Ascending aorta (tissue), 2 donors: ENCODE data around the gene HDAC9. TPM values are rescaled to one million over a fixed set of nuclear protein-coding genes. Genes with fewer than 3 reads are reported as not detected.
A peak's percentile ranks its signal among the peaks of the same experiment; 100 is the strongest.

Source experiments
- DNase-seq, 2 donors: peaks; one replicate each; pipeline ENCODE4 v3.0.0-alpha.2; 2019; ENCODE audit warnings: low spot score in 2 of 2
- H3K27ac ChIP-seq, 2 donors: fragments of 200-600 bp; sonication (generic); one replicate each; pipeline ENCODE4 v1.5.1; 2016 to 2017; ENCODE audit warnings: mild to moderate bottlenecking in 1 of 2
- H3K27me3 ChIP-seq: fragments of 200-600 bp; sonication (generic); one replicate; pipeline ENCODE4 v1.5.1; 2017
- H3K36me3 ChIP-seq, 2 donors: fragments of 200-600 bp; sonication (generic); one replicate each; pipeline ENCODE4 v1.5.1; 2016
- H3K4me1 ChIP-seq, 2 donors: fragments of 200-600 bp; sonication (generic); one replicate each; pipeline ENCODE4 v1.5.1; 2016 to 2017; ENCODE audit warnings: mild to moderate bottlenecking in 1 of 2
- H3K4me3 ChIP-seq, 2 donors: fragments of 200-600 bp; sonication (generic); one replicate each; pipeline ENCODE4 v1.5.1; 2016 to 2017; ENCODE audit warnings: mild to moderate bottlenecking in 1 of 2
- H3K9me3 ChIP-seq, 2 donors: fragments of 200-600 bp; sonication (generic); one replicate each; pipeline ENCODE4 v1.5.1; 2016
- CTCF ChIP-seq, 3 experiments: fragments of 200-600 bp in 2 of 3; fragments of 450-650 bp in 1 of 3; sonication (generic) in 2 of 3; IDR thresholded peaks; one replicate each; pipeline ENCODE4 v1.5.1; 2016 to 2019; ENCODE audit warnings: antibody characterized with exemption in 3 of 3, mild to moderate bottlenecking in 1 of 3, moderate library complexity in 1 of 3
- intact Hi-C: fragments of 100-400 bp; cut with DNase I; formaldehyde crosslinking; loops from one replicate; pipeline ENCODE4 v1.15.1; 2023
- total RNA-seq: library from RNA; depleted of rRNA; stranded (reverse); fragments of >200 nt; gene quantifications from one replicate; pipeline ENCODE4 v1.1.0, GENCODE V29; 2016

Gene HDAC9
- total RNA-seq, 1 donor from 2014 or later: 33.4 TPM

GRCh38 chr7:18565337-18565736 lies 69.8 kb downstream of the HDAC9 start:
- intact Hi-C loops: no loop called here
- Histone ChIP-seq H3K9me3 (no peaks in the 10 kb centered on the region), H3K27ac (peak overlapping the region in 1 of 2 donors; percentile 43), H3K4me3 (no peak overlapping the region), H3K4me1 (peaks cover 3 to 17% of the 10 kb centered on the region in 2 donors), H3K36me3 (no peaks in the 10 kb centered on the region), H3K27me3 (no peaks in the 10 kb centered on the region)
- no peak for TF ChIP-seq CTCF (IDR thresholded peaks at IDR 0.05)
- DNase-seq: no peak

GRCh38 chr7:18566205-18566604 lies 70.7 kb downstream of the HDAC9 start:
- Histone ChIP-seq H3K9me3 (no peaks in the 10 kb centered on the region), H3K36me3 (no peaks in the 10 kb centered on the region), H3K4me1 (peaks cover 3 to 23% of the 10 kb centered on the region in 2 donors), H3K27me3 (no peaks in the 10 kb centered on the region), H3K27ac (peak overlapping the region; percentile 30 to 31), H3K4me3 (no peak overlapping the region)
- DNase-seq: no peak
- no peak for TF ChIP-seq CTCF (IDR thresholded peaks at IDR 0.05)
- intact Hi-C loops: no loop called here

GRCh38 chr7:18566829-18567228 lies 71.3 kb downstream of the HDAC9 start:
- H3K27ac ChIP-seq: peak overlapping the region; percentile 30 to 31
- intact Hi-C loops: no loop called here
- DNase-seq: no peak

GRCh38 chr7:18570441-18570840 lies 74.9 kb downstream of the HDAC9 start:
- no peaks in the 10 kb centered on the region for H3K9me3 ChIP-seq
- no peak overlapping the region for H3K27ac ChIP-seq
- no peaks in the 10 kb centered on the region for H3K27me3 ChIP-seq
- H3K36me3 ChIP-seq: peaks cover 0 to 5% of the 10 kb centered on the region in 2 donors
- no peak overlapping the region for H3K4me3 ChIP-seq
- H3K4me1 ChIP-seq: peaks cover under 1 to 34% of the 10 kb centered on the region in 2 donors
- no peak for DNase-seq
- intact Hi-C loops: loop anchor here (2.0 to 10.0 kb wide), 3 partner anchors 74 to 544 kb away; partner anchors contain the start of gene TWIST1
- TF ChIP-seq CTCF (IDR thresholded peaks at IDR 0.05): no peak

More at GRCh38 chr7:18566829-18567228, 71.3 kb downstream of the HDAC9 start:
- Histone ChIP-seq H3K9me3 (no peaks in the 10 kb centered on the region), H3K4me3 (no peak overlapping the region), H3K36me3 (no peaks in the 10 kb centered on the region), H3K4me1 (peaks cover 3 to 28% of the 10 kb centered on the region in 2 donors), H3K27me3 (no peaks in the 10 kb centered on the region)
- no peak for TF ChIP-seq CTCF (IDR thresholded peaks at IDR 0.05)

GRCh38 chr7:18570890-18571478 lies 75.4 kb downstream of the HDAC9 start:
- DNase-seq: no peak
- intact Hi-C loops: loop anchor here (2.0 to 10.0 kb wide), 3 partner anchors 74 to 544 kb away; partner anchors contain the start of gene TWIST1
- H3K4me3 ChIP-seq: peak overlapping the region; percentile 28 to 51

More at GRCh38 chr7:18570890-18571478, 75.4 kb downstream of the HDAC9 start:
- peaks cover 0 to 5% of the 10 kb centered on the region in 2 donors for H3K36me3 ChIP-seq
- H3K4me1 ChIP-seq: peaks cover 0 to 31% of the 10 kb centered on the region in 2 donors
- H3K9me3 ChIP-seq: no peaks in the 10 kb centered on the region
- peak; percentile 12 to 55 (median 40) for TF ChIP-seq CTCF (IDR thresholded peaks at IDR 0.05)
- H3K27me3 ChIP-seq: no peaks in the 10 kb centered on the region
- peak overlapping the region; percentile 41 to 50 for H3K27ac ChIP-seq
